Activated T-helper 2 cell treated with anti-CD3 and anti-CD28 coated beads, Interferon-gamma antibody, Interleukin-2, Interleukin-4, amounts not matched to agents 10 μg/mL and 5 μg/mL and 100 μg/mL, durations not matched to agents 14 hours and 24 hours and 36 hours (primary cell): ENCODE data around the gene CES2. TPM values are rescaled to one million over a fixed set of nuclear protein-coding genes. Genes with fewer than 3 reads are reported as not detected.
"Not testable (repeated sequence)": the region's sequence is repeated elsewhere in the genome, so short reads cannot be mapped to it uniquely, and the experiment has no call there.

Experiments
- DNase-seq: peaks from one replicate; pipeline ENCODE4 v3.0.0; 2021; ENCODE audit warnings: low spot score
- H3K27ac Mint-ChIP-seq: one replicate; pipeline ENCODE4 v1.8.0; 2021; ENCODE audit warnings: mixed read lengths
- H3K27me3 Mint-ChIP-seq: one replicate; pipeline ENCODE4 v1.8.0; 2021; ENCODE audit warnings: low read depth, mixed read lengths
- H3K36me3 Mint-ChIP-seq: one replicate; pipeline ENCODE4 v1.8.0; 2021; ENCODE audit warnings: low read depth, mixed read lengths
- H3K4me1 Mint-ChIP-seq: one replicate; pipeline ENCODE4 v1.8.0; 2021; ENCODE audit warnings: low read depth, mixed read lengths
- H3K4me3 Mint-ChIP-seq: one replicate; pipeline ENCODE4 v1.8.0; 2021; ENCODE audit warnings: low read depth, mild to moderate bottlenecking, moderate library complexity, mixed read lengths
- H3K9me3 Mint-ChIP-seq: one replicate; pipeline ENCODE4 v1.8.0; 2021; ENCODE audit warnings: mixed read lengths
- intact Hi-C: fragments of 100-400 bp; cut with micrococcal nuclease; formaldehyde crosslinking; loops from one replicate; pipeline ENCODE4 v1.15.1; 2023
- total RNA-seq: library from RNA; stranded (reverse); gene quantifications from 2 replicates; pipeline ENCODE4 v1.2.3, GENCODE V29; 2022

Gene CES2
- total RNA-seq, 1 donor from 2014 or later = 35.3 TPM

GRCh38 chr16:66947302-66948065 is 12.2 kb downstream of the CES2 start:
- intact Hi-C loops = loop anchor here (2.0 to 5.0 kb wide), 2 partner anchors 160 to 237 kb away; partner anchors contain the start of gene PHAF1
- peak; percentile 75 for DNase-seq
- no peaks in the 10 kb centered on the region for H3K9me3 Mint-ChIP-seq

GRCh38 chr16:66948134-66948836 is 13.0 kb downstream of the CES2 start:
- Mint-ChIP-seq H3K9me3 (no peaks in the 10 kb centered on the region), H3K4me3 (peak overlapping the region; percentile 78), H3K36me3 (peaks cover 6% of the 10 kb centered on the region), H3K27me3 (peaks cover 33% of the 10 kb centered on the region), H3K4me1 (peaks cover 20% of the 10 kb centered on the region), H3K27ac (no peak overlapping the region)
- intact Hi-C loops = loop anchor here (5.0 kb wide), 1 partner anchor 159 kb away; the partner anchor contains the start of gene PHAF1
- DNase-seq = no peak

More at GRCh38 chr16:66947302-66948065, 12.2 kb downstream of the CES2 start:
- Mint-ChIP-seq H3K27me3 (peaks cover 33% of the 10 kb centered on the region), H3K36me3 (peaks cover 14% of the 10 kb centered on the region), H3K4me1 (peaks cover 20% of the 10 kb centered on the region), H3K27ac (no peak overlapping the region), H3K4me3 (peak overlapping the region; percentile 78)

- Mint-ChIP-seq H3K4me1 (peaks cover 20% of the 10 kb centered on the region), H3K27me3 (peaks cover 34% of the 10 kb centered on the region)
These were observed 13.5 kb downstream of the CES2 start for GRCh38 chr16:66948837-66949225.

GRCh38 chr16:66949472-66949871 is 14.2 kb downstream of the CES2 start:
- Mint-ChIP-seq H3K4me1 (peaks cover 20% of the 10 kb centered on the region), H3K36me3 (no peaks in the 10 kb centered on the region), H3K4me3 (no peak overlapping the region), H3K27me3 (peaks cover 36% of the 10 kb centered on the region), H3K27ac (no peak overlapping the region), H3K9me3 (no peaks in the 10 kb centered on the region)
- DNase-seq = no peak
- intact Hi-C loops = loop anchor here (5.0 kb wide), 1 partner anchor 158 kb away; the partner anchor contains the start of gene PHAF1

More at GRCh38 chr16:66948837-66949225, 13.5 kb downstream of the CES2 start:
- H3K36me3 Mint-ChIP-seq = peaks cover 3% of the 10 kb centered on the region
- intact Hi-C loops = loop anchor here (5.0 kb wide), 1 partner anchor 158 kb away; the partner anchor contains the start of gene PHAF1
- no peak for DNase-seq
- no peak overlapping the region for H3K27ac Mint-ChIP-seq
- H3K4me3 Mint-ChIP-seq = no peak overlapping the region
- no peaks in the 10 kb centered on the region for H3K9me3 Mint-ChIP-seq

- peaks cover 36% of the 10 kb centered on the region for H3K27me3 Mint-ChIP-seq
- no peak overlapping the region for H3K27ac Mint-ChIP-seq
- H3K4me3 Mint-ChIP-seq = no peak overlapping the region
- intact Hi-C loops = loop anchor here (2.0 kb wide), 1 partner anchor 204 kb away; no protein-coding TSS in a partner anchor
- peaks cover 20% of the 10 kb centered on the region for H3K4me1 Mint-ChIP-seq
- no peaks in the 10 kb centered on the region for H3K9me3 Mint-ChIP-seq
- DNase-seq = no peak
- H3K36me3 Mint-ChIP-seq = no peaks in the 10 kb centered on the region
These were observed 15.1 kb downstream of the CES2 start for GRCh38 chr16:66950437-66950836.

- Mint-ChIP-seq H3K4me3 (no peak overlapping the region), H3K27me3 (peaks cover 36% of the 10 kb centered on the region), H3K9me3 (no peaks in the 10 kb centered on the region), H3K27ac (no peak overlapping the region), H3K4me1 (peaks cover 20% of the 10 kb centered on the region), H3K36me3 (no peaks in the 10 kb centered on the region)
- intact Hi-C loops = loop anchor here (2.0 kb wide), 1 partner anchor 204 kb away; no protein-coding TSS in a partner anchor
- no peak for DNase-seq
These were observed 15.9 kb downstream of the CES2 start for GRCh38 chr16:66950971-66951790.

GRCh38 chr16:66952430-66953110 is 17.3 kb downstream of the CES2 start:
- Mint-ChIP-seq H3K4me3 (no peak overlapping the region), H3K4me1 (peaks cover 15% of the 10 kb centered on the region), H3K27ac (no peak overlapping the region), H3K36me3 (no peaks in the 10 kb centered on the region), H3K9me3 (no peaks in the 10 kb centered on the region), H3K27me3 (peaks cover 36% of the 10 kb centered on the region)
- intact Hi-C loops = no loop called here
- DNase-seq = no peak

GRCh38 chr16:66953462-66954096 is 18.3 kb downstream of the CES2 start:
- Mint-ChIP-seq H3K36me3 (no peaks in the 10 kb centered on the region), H3K4me1 (peaks cover 13% of the 10 kb centered on the region), H3K9me3 (no peaks in the 10 kb centered on the region), H3K4me3 (no peak overlapping the region), H3K27ac (no peak overlapping the region), H3K27me3 (peaks cover 30% of the 10 kb centered on the region)
- DNase-seq = no peak
- intact Hi-C loops = loop anchor here (2.0 kb wide), 2 partner anchors 61 to 231 kb away; no protein-coding TSS in a partner anchor

- H3K27ac Mint-ChIP-seq = no peak overlapping the region
These were observed 18.9 kb downstream of the CES2 start for GRCh38 chr16:66954097-66954659.

GRCh38 chr16:66955363-66956153 is 20.2 kb downstream of the CES2 start:
- H3K4me1 Mint-ChIP-seq = peaks cover 12% of the 10 kb centered on the region
- peaks cover 13% of the 10 kb centered on the region for H3K27me3 Mint-ChIP-seq
- not testable (repeated sequence) for H3K36me3 Mint-ChIP-seq, H3K4me3 Mint-ChIP-seq, DNase-seq, H3K9me3 Mint-ChIP-seq, H3K27ac Mint-ChIP-seq
- intact Hi-C loops = loop anchor here (2.0 kb wide), 2 partner anchors 59 to 229 kb away; no protein-coding TSS in a partner anchor

More at GRCh38 chr16:66954097-66954659, 18.9 kb downstream of the CES2 start:
- intact Hi-C loops = loop anchor here (2.0 kb wide), 2 partner anchors 61 to 231 kb away; no protein-coding TSS in a partner anchor
- H3K36me3 Mint-ChIP-seq = no peaks in the 10 kb centered on the region
- peaks cover 24% of the 10 kb centered on the region for H3K27me3 Mint-ChIP-seq
- H3K9me3 Mint-ChIP-seq = no peaks in the 10 kb centered on the region
- no peak overlapping the region for H3K4me3 Mint-ChIP-seq
- peaks cover 18% of the 10 kb centered on the region for H3K4me1 Mint-ChIP-seq
- DNase-seq = peak; percentile 72

- Mint-ChIP-seq H3K4me1 (peaks cover 16% of the 10 kb centered on the region), H3K27me3 (peaks cover 12% of the 10 kb centered on the region)
- H3K4me3 Mint-ChIP-seq, intact Hi-C loops, H3K27ac Mint-ChIP-seq, H3K36me3 Mint-ChIP-seq, H3K9me3 Mint-ChIP-seq, DNase-seq: not testable (repeated sequence)
These were observed 20.8 kb downstream of the CES2 start for GRCh38 chr16:66956154-66956457.
